Measurements from ENCODE around the gene TAOK3. TPM values are rescaled to one million over a fixed set of nuclear protein-coding genes. Genes with fewer than 3 reads are reported as not detected.

Gene TAOK3
- total RNA-seq, 1 donor from 2014 or later: 10.4 TPM

DNA sequence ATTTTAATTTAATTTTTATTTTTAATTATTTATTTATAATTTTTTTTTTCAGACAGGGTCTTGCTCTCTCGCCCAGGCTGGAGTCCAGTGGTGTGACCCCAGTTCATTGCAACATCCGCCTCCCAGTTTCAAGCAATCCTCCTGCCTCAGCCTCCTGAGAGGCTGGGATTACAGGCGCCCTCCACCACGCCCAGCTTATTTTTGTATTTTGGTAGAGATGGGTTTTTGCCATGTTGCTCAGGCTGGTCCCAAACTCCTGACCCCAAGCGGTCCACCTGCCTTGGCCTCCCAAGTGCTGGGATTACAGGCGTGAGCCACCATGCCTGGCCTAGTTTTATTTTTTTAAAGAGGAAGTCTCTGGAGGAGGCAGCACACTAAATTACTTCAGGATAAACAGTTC, 250.4 kb downstream of the TAOK3 start:
- H3K4me3 ChIP-seq (ENCODE audit: low read depth, low read length): no peak overlapping the region
- TF ChIP-seq, protein P1, sequence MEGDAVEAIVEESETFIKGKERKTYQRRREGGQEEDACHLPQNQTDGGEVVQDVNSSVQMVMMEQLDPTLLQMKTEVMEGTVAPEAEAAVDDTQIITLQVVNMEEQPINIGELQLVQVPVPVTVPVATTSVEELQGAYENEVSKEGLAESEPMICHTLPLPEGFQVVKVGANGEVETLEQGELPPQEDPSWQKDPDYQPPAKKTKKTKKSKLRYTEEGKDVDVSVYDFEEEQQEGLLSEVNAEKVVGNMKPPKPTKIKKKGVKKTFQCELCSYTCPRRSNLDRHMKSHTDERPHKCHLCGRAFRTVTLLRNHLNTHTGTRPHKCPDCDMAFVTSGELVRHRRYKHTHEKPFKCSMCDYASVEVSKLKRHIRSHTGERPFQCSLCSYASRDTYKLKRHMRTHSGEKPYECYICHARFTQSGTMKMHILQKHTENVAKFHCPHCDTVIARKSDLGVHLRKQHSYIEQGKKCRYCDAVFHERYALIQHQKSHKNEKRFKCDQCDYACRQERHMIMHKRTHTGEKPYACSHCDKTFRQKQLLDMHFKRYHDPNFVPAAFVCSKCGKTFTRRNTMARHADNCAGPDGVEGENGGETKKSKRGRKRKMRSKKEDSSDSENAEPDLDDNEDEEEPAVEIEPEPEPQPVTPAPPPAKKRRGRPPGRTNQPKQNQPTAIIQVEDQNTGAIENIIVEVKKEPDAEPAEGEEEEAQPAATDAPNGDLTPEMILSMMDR (conservative IDR thresholded peaks at IDR 0.05; ENCODE audit: low read depth, low read length): no peak
- no peak for DNase-seq (ENCODE audit: low read depth)

DNA sequence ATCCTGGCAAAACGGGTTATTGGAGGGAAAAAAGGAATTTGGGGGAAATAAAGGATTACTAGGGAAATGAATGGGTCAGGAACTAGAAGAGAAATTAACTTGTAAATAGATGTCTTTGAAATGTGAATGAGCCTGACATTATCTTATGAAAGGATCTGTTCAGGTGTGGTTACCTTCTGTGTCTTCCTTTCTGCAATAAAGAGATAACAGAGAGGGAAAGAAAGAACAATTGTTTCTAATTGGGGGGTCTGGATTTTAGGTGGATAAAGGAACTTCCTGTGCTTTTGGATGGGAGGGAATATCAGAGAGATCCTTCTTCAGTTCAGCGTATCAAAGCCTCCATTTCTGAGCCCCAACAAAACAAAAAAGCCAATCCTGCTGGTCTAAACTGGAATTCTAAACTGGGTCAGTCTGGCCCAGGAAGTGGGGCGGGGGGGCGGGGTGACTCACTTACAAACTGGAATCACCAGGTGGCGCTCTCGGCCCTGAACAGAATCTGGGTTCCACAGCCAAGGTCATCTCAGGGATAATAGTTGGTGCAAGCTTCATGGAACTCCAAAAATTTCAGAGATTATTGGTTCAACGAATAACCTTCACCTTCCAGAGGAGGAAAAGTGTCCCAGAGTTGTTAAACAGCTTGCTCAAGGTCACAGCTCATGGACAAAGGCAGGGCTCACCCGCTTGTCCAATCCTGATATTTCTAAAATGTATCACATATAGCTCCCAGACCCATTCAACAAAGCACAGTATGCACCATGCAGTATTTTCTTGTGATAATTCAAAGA, 251.9 kb downstream of the TAOK3 start:
- no peak for DNase-seq (ENCODE audit: low read depth)
- H3K4me3 ChIP-seq (ENCODE audit: low read depth, low read length): no peak overlapping the region
- TF ChIP-seq, protein P1 (conservative IDR thresholded peaks at IDR 0.05; ENCODE audit: low read depth, low read length): peak; percentile 60

DNA sequence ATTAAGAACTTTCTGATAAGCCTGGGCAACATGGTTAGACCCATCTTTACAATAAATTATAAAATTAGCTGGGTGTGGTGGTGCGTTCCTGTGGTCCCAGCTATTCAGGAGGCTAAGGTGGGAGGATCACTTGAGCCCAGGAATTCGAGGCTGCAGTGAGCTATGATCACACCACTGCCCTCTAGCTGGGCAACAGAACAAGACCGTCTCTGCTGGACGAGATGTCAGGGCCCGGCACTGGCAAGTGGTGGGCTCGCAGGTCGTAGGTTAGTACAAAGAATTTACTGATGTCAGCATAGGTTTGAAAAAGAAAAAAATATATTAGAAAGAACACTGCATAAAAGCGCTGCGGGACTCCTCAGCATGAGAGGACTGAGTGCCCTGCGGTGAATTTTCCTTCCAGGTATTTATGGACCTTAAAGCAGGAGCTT, 253.2 kb downstream of the TAOK3 start:
- DNase-seq (ENCODE audit: low read depth): no peak
- no peak overlapping the region for H3K4me3 ChIP-seq (ENCODE audit: low read depth, low read length)
- TF ChIP-seq, protein P1 (conservative IDR thresholded peaks at IDR 0.05; ENCODE audit: low read depth, low read length): no peak

DNA sequence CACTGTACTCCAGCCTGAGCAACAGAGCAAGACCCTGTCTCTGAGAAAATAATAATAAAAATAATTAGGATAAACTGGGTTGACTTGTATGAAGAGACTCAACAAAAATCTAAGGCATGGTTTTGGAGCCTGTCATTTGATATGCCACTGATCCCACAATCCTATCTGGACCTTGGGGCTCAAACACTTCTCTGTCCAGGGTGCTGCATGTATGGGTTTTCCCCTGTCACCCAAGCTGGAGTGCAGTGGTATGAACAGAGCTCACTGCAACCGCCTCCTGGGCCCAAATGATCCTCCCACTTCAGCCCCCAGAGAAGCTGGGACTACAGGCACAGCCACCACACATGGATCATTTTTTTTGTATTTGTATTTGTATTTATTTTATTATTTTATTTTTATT, 263.6 kb downstream of the TAOK3 start:
- TF ChIP-seq, protein P1 (conservative IDR thresholded peaks at IDR 0.05; ENCODE audit: low read depth, low read length): no peak
- no peak overlapping the region for H3K4me3 ChIP-seq (ENCODE audit: low read depth, low read length)
- DNase-seq (ENCODE audit: low read depth): no peak

DNA sequence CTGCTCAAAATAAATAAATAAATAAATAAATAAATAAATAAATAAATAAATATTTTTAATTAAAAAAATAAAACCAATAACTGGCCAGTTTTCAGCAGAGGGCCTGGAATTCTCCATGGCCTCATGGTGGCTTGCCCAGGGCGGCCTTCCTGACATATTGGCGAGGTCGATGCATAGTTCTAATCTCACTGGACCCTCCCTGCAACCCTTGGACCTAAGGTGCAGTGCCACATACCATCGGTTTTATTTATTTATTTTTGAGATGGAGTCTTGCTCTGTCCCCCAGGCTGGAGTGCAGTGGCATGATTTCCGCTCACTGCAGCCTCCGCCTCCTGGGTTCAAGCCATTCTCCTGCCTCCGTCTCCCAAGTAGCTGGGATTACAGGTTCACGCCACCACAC, 265.0 kb downstream of the TAOK3 start:
- TF ChIP-seq, protein P1 (conservative IDR thresholded peaks at IDR 0.05; ENCODE audit: low read depth, low read length): no peak
- no peak overlapping the region for H3K4me3 ChIP-seq (ENCODE audit: low read depth, low read length)
- DNase-seq (ENCODE audit: low read depth): no peak

DNA sequence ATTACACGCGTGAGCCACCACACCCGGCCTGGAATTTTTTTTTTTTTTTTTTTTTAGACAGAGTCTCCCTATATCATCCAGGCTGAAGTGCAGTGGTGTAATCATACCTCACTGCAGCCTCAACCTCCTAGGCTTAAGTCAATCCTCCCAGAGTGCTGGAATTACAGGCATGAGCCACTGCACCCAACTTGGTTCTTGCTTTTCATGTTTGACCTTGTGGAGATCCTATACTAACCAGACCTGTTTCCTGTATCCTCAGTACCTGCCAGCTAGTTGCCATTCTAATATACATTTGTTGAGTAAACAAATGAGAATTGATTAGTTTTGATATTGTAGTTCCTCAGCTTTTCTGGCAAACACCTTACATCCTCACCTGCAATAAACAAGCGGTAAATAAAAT, 265.7 kb downstream of the TAOK3 start:
- H3K4me3 ChIP-seq (ENCODE audit: low read depth, low read length): no peak overlapping the region
- TF ChIP-seq, protein P1 (conservative IDR thresholded peaks at IDR 0.05; ENCODE audit: low read depth, low read length): no peak
- no peak for DNase-seq (ENCODE audit: low read depth)

Data from epithelial cell of proximal tubule (primary cell).